ENCODE results near the gene SLX4IP.
"Not testable (repeated sequence)": the region's sequence is repeated elsewhere in the genome, so short reads cannot be mapped to it uniquely, and the experiment has no call there.

SLX4IP gene

GRCh38 chr20:10610251-10610650, 175.1 kb downstream of the SLX4IP start:
- no peak for FAIRE-seq

- no peak for FAIRE-seq
Measured at GRCh38 chr20:10611357-10611756, 176.3 kb downstream of the SLX4IP start.

- not testable (repeated sequence) for FAIRE-seq
Measured at GRCh38 chr20:10613426-10613825, 178.3 kb downstream of the SLX4IP start.

- no peak for FAIRE-seq
Measured at GRCh38 chr20:10613911-10614310, 178.8 kb downstream of the SLX4IP start.

GRCh38 chr20:10616212-10616611, 181.1 kb downstream of the SLX4IP start:
- FAIRE-seq = no peak

GRCh38 chr20:10617549-10618133, 182.5 kb downstream of the SLX4IP start:
- FAIRE-seq = not testable (repeated sequence)

GRCh38 chr20:10618611-10619245, 183.6 kb downstream of the SLX4IP start:
- no peak for FAIRE-seq

- no peak for FAIRE-seq
Measured at GRCh38 chr20:10619427-10619826, 184.3 kb downstream of the SLX4IP start.

GRCh38 chr20:10621149-10621548, 186.0 kb downstream of the SLX4IP start:
- no peak for FAIRE-seq

GRCh38 chr20:10622657-10623418, 187.7 kb downstream of the SLX4IP start:
- FAIRE-seq = no peak

GRCh38 chr20:10625641-10626040, 190.5 kb downstream of the SLX4IP start:
- FAIRE-seq = no peak

- FAIRE-seq = no peak
Measured at GRCh38 chr20:10626896-10627295, 191.8 kb downstream of the SLX4IP start.

GRCh38 chr20:10629946-10630650, 195.0 kb downstream of the SLX4IP start:
- no peak for FAIRE-seq

- FAIRE-seq = no peak
Measured at GRCh38 chr20:10631126-10631525, 196.0 kb downstream of the SLX4IP start.

- no peak for FAIRE-seq
Measured at GRCh38 chr20:10632721-10633509, 197.8 kb downstream of the SLX4IP start.

GRCh38 chr20:10633718-10634117, 198.6 kb downstream of the SLX4IP start:
- no peak for FAIRE-seq

GRCh38 chr20:10634211-10634610, 199.1 kb downstream of the SLX4IP start:
- no peak for FAIRE-seq

- no peak for FAIRE-seq
Measured at GRCh38 chr20:10634683-10635411, 199.7 kb downstream of the SLX4IP start.

- FAIRE-seq = no peak
Measured at GRCh38 chr20:10635476-10636208, 200.5 kb downstream of the SLX4IP start.

GRCh38 chr20:10636326-10636818, 201.3 kb downstream of the SLX4IP start:
- no peak for FAIRE-seq

- no peak for FAIRE-seq
Measured at GRCh38 chr20:10637031-10637559, 202.0 kb downstream of the SLX4IP start.
